NT2/D1 (cell line): Measurements from ENCODE around the gene RXYLT1.

Experiments used
- DNase-seq: peaks from one replicate; pipeline ENCODE4 v3.0.0-alpha.2; 2011; ENCODE audit warnings: low read depth, low spot score
- H3K27me3 ChIP-seq: 2 replicates; pipeline ENCODE4 v1.6.0; 2011; ENCODE audit warnings: mild to moderate bottlenecking; ENCODE audit not compliant: insufficient read length, insufficient read depth
- H3K36me3 ChIP-seq: 2 replicates; pipeline ENCODE4 v1.6.1; 2011; ENCODE audit warnings: mild to moderate bottlenecking, low read length, mixed read lengths; ENCODE audit not compliant: insufficient read depth, insufficient read length
- H3K4me1 ChIP-seq: 2 replicates; pipeline ENCODE4 v1.5.1; 2011; ENCODE audit not compliant: insufficient read depth, insufficient read length
- H3K4me3 ChIP-seq: 2 replicates; pipeline ENCODE4 v1.5.1; 2011; ENCODE audit warnings: low read depth; ENCODE audit not compliant: insufficient read length
- H3K9ac ChIP-seq: 2 replicates; pipeline ENCODE4 v1.6.0; 2011; ENCODE audit warnings: low read depth; ENCODE audit not compliant: insufficient read length
- H3K9me3 ChIP-seq: 2 replicates; pipeline ENCODE4 v1.5.1; 2011; ENCODE audit warnings: mild to moderate bottlenecking, low read length; ENCODE audit not compliant: insufficient read depth
- SUZ12 ChIP-seq: IDR thresholded peaks from 2 replicates; pipeline ENCODE4 v1.6.1; 2011; ENCODE audit not compliant: insufficient read length, insufficient read depth; ENCODE audit errors: extremely low read depth
- YY1 ChIP-seq: IDR thresholded peaks from 2 replicates; pipeline ENCODE4 v1.6.1; 2011; ENCODE audit not compliant: insufficient read length, insufficient read depth
- ZNF274 ChIP-seq: IDR thresholded peaks from 2 replicates; pipeline ENCODE4 v1.6.1; 2011; ENCODE audit warnings: mild to moderate bottlenecking, low read depth, low read length

Gene RXYLT1

GRCh38 chr12:63849641-63850040 lies 69.9 kb downstream of the RXYLT1 start:
- DNase-seq: no peak

GRCh38 chr12:63853978-63854377 lies 74.3 kb downstream of the RXYLT1 start:
- DNase-seq: no peak
- H3K9me3 ChIP-seq: no peaks in the 10 kb centered on the region
- no peaks in the 10 kb centered on the region for H3K4me1 ChIP-seq
- no peak overlapping the region for H3K9ac ChIP-seq
- no peaks in the 10 kb centered on the region for H3K36me3 ChIP-seq
- no peak for TF ChIP-seq YY1
- TF ChIP-seq ZNF274: no peak
- no peak for TF ChIP-seq SUZ12
- H3K27me3 ChIP-seq: no peaks in the 10 kb centered on the region
- H3K4me3 ChIP-seq: no peak overlapping the region

More at GRCh38 chr12:63849641-63850040, 69.9 kb downstream of the RXYLT1 start:
- H3K4me3 ChIP-seq: no peak overlapping the region
- TF ChIP-seq YY1 (no peak), ZNF274 (no peak), SUZ12 (no peak)
- H3K4me1 ChIP-seq: no peaks in the 10 kb centered on the region
- H3K9me3 ChIP-seq: no peaks in the 10 kb centered on the region
- H3K9ac ChIP-seq: no peak overlapping the region
- no peaks in the 10 kb centered on the region for H3K36me3 ChIP-seq
- peaks cover 4% of the 10 kb centered on the region for H3K27me3 ChIP-seq

- Histone ChIP-seq H3K4me3 (no peak overlapping the region), H3K4me1 (no peaks in the 10 kb centered on the region), H3K9ac (no peak overlapping the region), H3K36me3 (no peaks in the 10 kb centered on the region), H3K9me3 (no peaks in the 10 kb centered on the region), H3K27me3 (no peaks in the 10 kb centered on the region)
- no peak for DNase-seq
- no peak for TF ChIP-seq ZNF274
- no peak for TF ChIP-seq YY1
- no peak for TF ChIP-seq SUZ12
Measured at GRCh38 chr12:63855299-63855698, 75.6 kb downstream of the RXYLT1 start.

- no peaks in the 10 kb centered on the region for H3K9me3 ChIP-seq
- no peaks in the 10 kb centered on the region for H3K27me3 ChIP-seq
- H3K36me3 ChIP-seq: no peaks in the 10 kb centered on the region
- no peaks in the 10 kb centered on the region for H3K4me1 ChIP-seq
- DNase-seq: no peak
- H3K4me3 ChIP-seq: no peak overlapping the region
- TF ChIP-seq YY1: no peak
- TF ChIP-seq SUZ12: no peak
- TF ChIP-seq ZNF274: no peak
- no peak overlapping the region for H3K9ac ChIP-seq
Measured at GRCh38 chr12:63857771-63858670, 78.3 kb downstream of the RXYLT1 start.
